CD4-positive, alpha-beta T cell treated with Interferon gamma for 1 hour (primary cell): ENCODE results near the gene SERPINA9.
A peak's percentile ranks its signal among the peaks of the same experiment; 100 is the strongest.

Source experiments
- DNase-seq: peaks from one replicate; pipeline ENCODE4 v3.0.0-alpha.2; 2020

SERPINA9 gene

GRCh38 chr14:94461526-94462218, 14.3 kb downstream of the SERPINA9 start:
- no peak for DNase-seq

GRCh38 chr14:94460631-94461416, 15.2 kb downstream of the SERPINA9 start:
- no peak for DNase-seq

GRCh38 chr14:94458558-94459205, 17.3 kb downstream of the SERPINA9 start:
- no peak for DNase-seq

- DNase-seq: no peak
Observed at GRCh38 chr14:94458096-94458495, 17.9 kb downstream of the SERPINA9 start.

GRCh38 chr14:94455928-94456327, 20.1 kb downstream of the SERPINA9 start:
- DNase-seq: no peak

- no peak for DNase-seq
Observed at GRCh38 chr14:94451826-94452225, 24.2 kb downstream of the SERPINA9 start.

GRCh38 chr14:94451091-94451771, 24.8 kb downstream of the SERPINA9 start:
- DNase-seq: no peak

GRCh38 chr14:94450722-94451090, 25.3 kb downstream of the SERPINA9 start:
- no peak for DNase-seq

- DNase-seq: no peak
Observed at GRCh38 chr14:94449930-94450329, 26.1 kb downstream of the SERPINA9 start.

- no peak for DNase-seq
Observed at GRCh38 chr14:94448071-94448808, 27.8 kb downstream of the SERPINA9 start.

- DNase-seq: no peak
Observed at GRCh38 chr14:94447206-94447605, 28.8 kb downstream of the SERPINA9 start.

GRCh38 chr14:94446126-94446525, 29.9 kb downstream of the SERPINA9 start:
- DNase-seq: no peak

GRCh38 chr14:94445003-94445402, 31.0 kb downstream of the SERPINA9 start:
- DNase-seq: no peak

- DNase-seq: no peak
Observed at GRCh38 chr14:94441531-94442205, 34.3 kb downstream of the SERPINA9 start.

GRCh38 chr14:94441130-94441529, 34.9 kb downstream of the SERPINA9 start:
- DNase-seq: no peak

GRCh38 chr14:94439453-94440057, 36.4 kb downstream of the SERPINA9 start:
- DNase-seq: no peak

GRCh38 chr14:94428610-94429009, 47.4 kb downstream of the SERPINA9 start:
- DNase-seq: no peak

- DNase-seq: no peak
Observed at GRCh38 chr14:94427016-94427613, 48.9 kb downstream of the SERPINA9 start.

GRCh38 chr14:94426526-94426925, 49.5 kb downstream of the SERPINA9 start:
- no peak for DNase-seq

- DNase-seq: no peak
Observed at GRCh38 chr14:94424371-94424770, 51.6 kb downstream of the SERPINA9 start.

- peak; percentile 21 for DNase-seq
Observed at GRCh38 chr14:94423453-94424056, 52.4 kb downstream of the SERPINA9 start.
